ENCODE results near the gene RRBP1.

RRBP1 gene

DNA sequence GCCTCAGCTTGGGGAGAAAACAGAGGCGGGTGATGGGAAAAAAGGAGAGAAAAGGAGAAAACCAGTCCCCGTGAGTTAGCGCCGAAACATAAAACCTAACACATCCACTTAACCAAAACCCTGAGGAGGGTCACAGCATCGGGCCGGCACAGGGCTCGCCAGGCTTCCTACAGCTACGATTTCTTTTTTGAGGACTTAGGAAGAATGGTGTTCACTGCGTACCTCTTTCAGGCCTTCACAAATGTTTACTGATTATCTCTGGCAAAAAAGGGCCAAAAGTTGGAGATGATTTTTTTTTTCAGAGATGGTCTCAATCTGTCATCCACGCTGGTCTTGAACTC is 63.4 kb downstream of the RRBP1 start:
- Histone ChIP-seq H3K79me2 (ENCODE audit: insufficient read depth, low read length) (no peaks in the 10 kb centered on the region), H3K4me3 (ENCODE audit: low read length, poor library complexity, severe bottlenecking) (no peak overlapping the region), H4K20me1 (ENCODE audit: insufficient read depth, low read length, poor library complexity, severe bottlenecking) (no peaks in the 10 kb centered on the region), H3K9me2 (replicated peaks; ENCODE audit: low read depth, low read length) (no peaks in the 10 kb centered on the region), H3K9ac (ENCODE audit: low read depth, low read length, poor library complexity, severe bottlenecking) (no peak overlapping the region), H3K27me3 (ENCODE audit: insufficient read depth, low read length, poor library complexity, severe bottlenecking) (no peaks in the 10 kb centered on the region), H3F3A (ENCODE audit: low read depth) (no peaks in the 10 kb centered on the region), H3K4me2 (ENCODE audit: low read depth, low read length, poor library complexity, severe bottlenecking) (no peak overlapping the region), H3K4me1 (ENCODE audit: insufficient read depth, low read length, poor library complexity, severe bottlenecking) (no peaks in the 10 kb centered on the region), H2AFZ (ENCODE audit: low read length) (no peak overlapping the region), H3K36me3 (ENCODE audit: insufficient read depth, low read length) (peaks cover 76% of the 10 kb centered on the region; the same call in 1 of the 2 replicates), H3K9me3 (ENCODE audit: insufficient read depth, low read depth, low read length) (no peaks in the 10 kb centered on the region)
- no peak for TF ChIP-seq EZH2phosphoT487 (IDR thresholded peaks at IDR 0.05; ENCODE audit: borderline replicate concordance)
- TF ChIP-seq, protein P1, sequence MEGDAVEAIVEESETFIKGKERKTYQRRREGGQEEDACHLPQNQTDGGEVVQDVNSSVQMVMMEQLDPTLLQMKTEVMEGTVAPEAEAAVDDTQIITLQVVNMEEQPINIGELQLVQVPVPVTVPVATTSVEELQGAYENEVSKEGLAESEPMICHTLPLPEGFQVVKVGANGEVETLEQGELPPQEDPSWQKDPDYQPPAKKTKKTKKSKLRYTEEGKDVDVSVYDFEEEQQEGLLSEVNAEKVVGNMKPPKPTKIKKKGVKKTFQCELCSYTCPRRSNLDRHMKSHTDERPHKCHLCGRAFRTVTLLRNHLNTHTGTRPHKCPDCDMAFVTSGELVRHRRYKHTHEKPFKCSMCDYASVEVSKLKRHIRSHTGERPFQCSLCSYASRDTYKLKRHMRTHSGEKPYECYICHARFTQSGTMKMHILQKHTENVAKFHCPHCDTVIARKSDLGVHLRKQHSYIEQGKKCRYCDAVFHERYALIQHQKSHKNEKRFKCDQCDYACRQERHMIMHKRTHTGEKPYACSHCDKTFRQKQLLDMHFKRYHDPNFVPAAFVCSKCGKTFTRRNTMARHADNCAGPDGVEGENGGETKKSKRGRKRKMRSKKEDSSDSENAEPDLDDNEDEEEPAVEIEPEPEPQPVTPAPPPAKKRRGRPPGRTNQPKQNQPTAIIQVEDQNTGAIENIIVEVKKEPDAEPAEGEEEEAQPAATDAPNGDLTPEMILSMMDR (conservative IDR thresholded peaks at IDR 0.05; ENCODE audit: low read length) = no peak

DNA sequence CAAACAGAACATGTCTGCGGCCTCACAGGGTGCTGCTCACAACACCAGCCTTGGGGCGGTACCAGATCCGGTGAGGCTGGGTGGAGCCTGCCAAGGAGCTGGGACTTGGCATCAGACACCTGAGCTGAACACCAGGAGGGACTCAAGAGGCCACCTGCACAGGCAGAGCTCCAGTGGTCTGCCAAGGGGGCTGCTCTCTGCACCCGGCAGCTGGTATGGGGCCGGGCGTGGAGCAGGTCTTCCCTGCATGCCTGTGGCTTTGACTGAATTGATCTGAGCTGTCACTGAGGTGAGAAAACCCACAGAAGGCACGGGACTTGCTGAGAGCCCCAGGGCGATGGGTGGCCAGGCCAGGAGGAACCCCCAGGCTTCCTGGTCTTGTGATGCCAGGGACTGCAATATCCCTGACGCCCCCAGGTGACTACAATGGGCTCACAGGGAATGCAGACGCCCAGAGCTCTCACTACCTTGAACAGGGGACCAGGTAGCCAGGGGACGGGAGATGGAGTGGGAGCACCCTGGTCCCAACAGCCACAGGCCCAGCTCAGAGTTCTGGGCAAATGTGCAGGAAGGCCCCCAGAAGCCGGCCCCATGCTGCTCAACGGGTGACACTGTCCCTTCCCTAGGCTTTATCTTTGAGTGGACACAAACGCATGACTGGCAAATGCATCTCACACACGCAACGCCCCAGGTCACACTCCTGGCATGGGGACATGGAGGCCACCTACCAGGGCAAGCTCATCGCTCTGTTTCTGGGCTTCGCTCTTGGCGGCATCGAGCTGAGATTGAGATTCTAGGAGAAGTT is 64.0 kb downstream of the RRBP1 start:
- H3K4me2 ChIP-seq (ENCODE audit: low read depth, low read length, poor library complexity, severe bottlenecking) = no peak overlapping the region
- no peaks in the 10 kb centered on the region for H3F3A ChIP-seq (ENCODE audit: low read depth)
- H4K20me1 ChIP-seq (ENCODE audit: insufficient read depth, low read length, poor library complexity, severe bottlenecking) = no peaks in the 10 kb centered on the region
- H3K27me3 ChIP-seq (ENCODE audit: insufficient read depth, low read length, poor library complexity, severe bottlenecking) = no peaks in the 10 kb centered on the region
- no peaks in the 10 kb centered on the region for H3K4me1 ChIP-seq (ENCODE audit: insufficient read depth, low read length, poor library complexity, severe bottlenecking)
- H3K79me2 ChIP-seq (ENCODE audit: insufficient read depth, low read length) = no peaks in the 10 kb centered on the region
- no peaks in the 10 kb centered on the region for H3K9me2 ChIP-seq (replicated peaks; ENCODE audit: low read depth, low read length)
- H3K36me3 ChIP-seq (ENCODE audit: insufficient read depth, low read length) = peaks cover 72% of the 10 kb centered on the region; the same call in 1 of the 2 replicates
- no peak overlapping the region for H3K4me3 ChIP-seq (ENCODE audit: low read length, poor library complexity, severe bottlenecking)
- TF ChIP-seq EZH2phosphoT487 (IDR thresholded peaks at IDR 0.05; ENCODE audit: borderline replicate concordance) = no peak
- H3K9ac ChIP-seq (ENCODE audit: low read depth, low read length, poor library complexity, severe bottlenecking) = no peak overlapping the region
- no peaks in the 10 kb centered on the region for H3K9me3 ChIP-seq (ENCODE audit: insufficient read depth, low read depth, low read length)
- H2AFZ ChIP-seq (ENCODE audit: low read length) = no peak overlapping the region

- Histone ChIP-seq H3K9me3 (ENCODE audit: insufficient read depth, low read depth, low read length) (no peaks in the 10 kb centered on the region), H3K9me2 (replicated peaks; ENCODE audit: low read depth, low read length) (no peaks in the 10 kb centered on the region), H3K79me2 (ENCODE audit: insufficient read depth, low read length) (no peaks in the 10 kb centered on the region), H2AFZ (ENCODE audit: low read length) (no peak overlapping the region), H3K9ac (ENCODE audit: low read depth, low read length, poor library complexity, severe bottlenecking) (no peak overlapping the region), H3K4me1 (ENCODE audit: insufficient read depth, low read length, poor library complexity, severe bottlenecking) (peaks cover 3% of the 10 kb centered on the region), H3F3A (ENCODE audit: low read depth) (no peaks in the 10 kb centered on the region), H4K20me1 (ENCODE audit: insufficient read depth, low read length, poor library complexity, severe bottlenecking) (no peaks in the 10 kb centered on the region), H3K4me2 (ENCODE audit: low read depth, low read length, poor library complexity, severe bottlenecking) (no peak overlapping the region), H3K27me3 (ENCODE audit: insufficient read depth, low read length, poor library complexity, severe bottlenecking) (no peaks in the 10 kb centered on the region), H3K36me3 (ENCODE audit: insufficient read depth, low read length) (peaks cover 65% of the 10 kb centered on the region; the same call in 1 of the 2 replicates), H3K4me3 (ENCODE audit: low read length, poor library complexity, severe bottlenecking) (no peak overlapping the region)
- TF ChIP-seq, protein P1 (conservative IDR thresholded peaks at IDR 0.05; ENCODE audit: low read length) = peak; percentile 69
- TF ChIP-seq EZH2phosphoT487 (IDR thresholded peaks at IDR 0.05; ENCODE audit: borderline replicate concordance) = no peak
Observed at GRCh38 chr20:17617212-17617867, 64.7 kb downstream of the RRBP1 start.
